Peyer's patch (tissue), 4 donors: ENCODE results near the gene ARHGAP20.

Source experiments
- CTCF ChIP-seq, 6 experiments: fragments of 450-650 bp in 4 of 6; fragments of 200-600 bp in 2 of 6; sonication (generic) in 1 of 6; IDR thresholded peaks; one replicate each; pipeline ENCODE4 v1.5.1; 2017 to 2019; ENCODE audit warnings: antibody characterized with exemption in 6 of 6, mild to moderate bottlenecking in 3 of 6, moderate library complexity in 1 of 6
- POLR2A ChIP-seq, 2 donors: fragments of 450-650 bp; IDR thresholded peaks; one replicate each; pipeline ENCODE4 v1.5.1; 2017; ENCODE audit warnings: antibody characterized with exemption in 2 of 2, mild to moderate bottlenecking in 2 of 2, moderate library complexity in 2 of 2

GRCh38 chr11:110601936-110602335 is 110.3 kb downstream of the ARHGAP20 start:
- no peak for TF ChIP-seq CTCF (IDR thresholded peaks at IDR 0.05)
- TF ChIP-seq POLR2A (IDR thresholded peaks at IDR 0.05): no peak
